HG03469 (cell line): ENCODE results near the gene NKAIN1.
"Not testable (repeated sequence)": the region's sequence is repeated elsewhere in the genome, so short reads cannot be mapped to it uniquely, and the experiment has no call there.

Source experiments
- ATAC-seq: cut with Tn5 transposase; IDR thresholded peaks from one replicate; pipeline ENCODE4 v1.9.1; 2021; ENCODE audit warnings: mild to moderate bottlenecking, moderate library complexity, moderate number of reproducible peaks; ENCODE audit not compliant: unreplicated experiment

Gene NKAIN1

GRCh38 chr1:31154632-31155215, 85.0 kb downstream of the NKAIN1 start:
- no peak for ATAC-seq

- no peak for ATAC-seq
Observed at GRCh38 chr1:31154000-31154631, 85.6 kb downstream of the NKAIN1 start.

GRCh38 chr1:31153423-31153822, 86.3 kb downstream of the NKAIN1 start:
- no peak for ATAC-seq

- no peak for ATAC-seq
Observed at GRCh38 chr1:31152181-31152795, 87.4 kb downstream of the NKAIN1 start.

GRCh38 chr1:31151402-31151801, 88.3 kb downstream of the NKAIN1 start:
- ATAC-seq: no peak

- no peak for ATAC-seq
Observed at GRCh38 chr1:31148409-31148808, 91.3 kb downstream of the NKAIN1 start.

- ATAC-seq: no peak
Observed at GRCh38 chr1:31145648-31146047, 94.0 kb downstream of the NKAIN1 start.

GRCh38 chr1:31144442-31144841, 95.2 kb downstream of the NKAIN1 start:
- ATAC-seq: no peak

GRCh38 chr1:31143455-31143854, 96.2 kb downstream of the NKAIN1 start:
- no peak for ATAC-seq

- no peak for ATAC-seq
Observed at GRCh38 chr1:31142406-31142805, 97.3 kb downstream of the NKAIN1 start.

GRCh38 chr1:31140299-31140698, 99.4 kb downstream of the NKAIN1 start:
- ATAC-seq: no peak

- not testable (repeated sequence) for ATAC-seq
Observed at GRCh38 chr1:31138797-31139521, 100.7 kb downstream of the NKAIN1 start.

- not testable (repeated sequence) for ATAC-seq
Observed at GRCh38 chr1:31137873-31138272, 101.8 kb downstream of the NKAIN1 start.

- ATAC-seq: no peak
Observed at GRCh38 chr1:31135973-31136600, 103.6 kb downstream of the NKAIN1 start.

- no peak for ATAC-seq
Observed at GRCh38 chr1:31133368-31133767, 106.3 kb downstream of the NKAIN1 start.
